Thyroid gland (tissue), 4 donors: ENCODE data around the gene KLHL35.

Experiments used
- POLR2A ChIP-seq, 2 donors: fragments of 450-650 bp; IDR thresholded peaks; one replicate each; pipeline ENCODE4 v1.6.1; 2017; ENCODE audit warnings: antibody characterized with exemption in 2 of 2, mild to moderate bottlenecking in 2 of 2, moderate library complexity in 1 of 2
- TF ChIP-seq, protein P1 (sequence below), 6 experiments: fragments of 200-600 bp in 3 of 6; fragments of 450-650 bp in 3 of 6; sonication (generic) in 3 of 6; IDR thresholded peaks; one replicate each; pipeline ENCODE4 v1.5.1; 2016 to 2019; ENCODE audit warnings: antibody characterized with exemption in 6 of 6, mild to moderate bottlenecking in 2 of 6, inconsistent platforms in 1 of 6, moderate library complexity in 1 of 6

DNA sequence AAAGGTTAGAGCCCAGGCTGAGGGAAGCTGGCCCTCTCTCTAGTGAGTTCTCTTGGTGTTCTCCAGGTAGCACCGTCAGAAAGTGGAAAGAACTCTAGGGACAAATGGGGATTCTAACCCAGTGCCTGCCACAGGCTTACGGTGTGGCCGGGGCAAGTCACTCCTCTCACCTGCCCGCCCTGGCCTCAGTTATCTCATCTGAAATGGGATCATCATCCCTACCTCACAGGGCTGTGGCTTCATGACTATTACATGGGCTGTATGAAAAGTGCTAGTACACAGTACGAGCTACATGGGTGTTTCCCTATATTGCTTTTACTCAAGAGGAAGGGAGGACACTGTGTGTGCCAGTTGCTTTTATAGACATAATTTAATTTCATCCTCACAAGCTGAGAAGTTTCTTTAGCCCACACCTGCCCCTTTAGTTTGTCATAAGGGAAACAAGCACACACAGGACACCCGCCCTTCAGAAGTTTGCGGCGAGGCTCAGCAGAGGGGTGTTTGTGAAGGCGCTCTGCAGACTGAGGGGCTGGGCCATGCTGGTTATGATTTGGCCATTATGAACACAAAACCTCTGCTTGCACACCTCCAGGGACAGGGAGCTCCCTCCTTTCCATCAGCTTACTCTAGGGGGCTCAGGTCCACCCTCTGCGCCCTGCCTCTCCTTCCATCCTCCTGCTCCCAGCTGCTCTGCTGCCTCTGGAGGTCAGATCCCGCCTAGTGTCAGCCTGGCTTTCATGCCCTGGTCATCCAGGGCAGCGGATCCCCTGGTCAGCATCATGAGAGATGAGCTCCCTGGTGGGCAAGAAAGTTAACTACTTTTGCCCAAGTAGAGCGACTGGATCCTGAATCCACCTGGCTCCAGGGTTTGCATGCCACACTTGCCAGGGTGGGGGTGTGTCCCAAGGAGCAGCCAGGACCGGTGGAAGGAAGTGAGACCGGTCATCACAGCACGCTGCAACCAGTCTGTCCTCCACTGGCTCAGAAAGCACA is 1.2 kb downstream of the KLHL35 start:
- TF ChIP-seq, protein P1, sequence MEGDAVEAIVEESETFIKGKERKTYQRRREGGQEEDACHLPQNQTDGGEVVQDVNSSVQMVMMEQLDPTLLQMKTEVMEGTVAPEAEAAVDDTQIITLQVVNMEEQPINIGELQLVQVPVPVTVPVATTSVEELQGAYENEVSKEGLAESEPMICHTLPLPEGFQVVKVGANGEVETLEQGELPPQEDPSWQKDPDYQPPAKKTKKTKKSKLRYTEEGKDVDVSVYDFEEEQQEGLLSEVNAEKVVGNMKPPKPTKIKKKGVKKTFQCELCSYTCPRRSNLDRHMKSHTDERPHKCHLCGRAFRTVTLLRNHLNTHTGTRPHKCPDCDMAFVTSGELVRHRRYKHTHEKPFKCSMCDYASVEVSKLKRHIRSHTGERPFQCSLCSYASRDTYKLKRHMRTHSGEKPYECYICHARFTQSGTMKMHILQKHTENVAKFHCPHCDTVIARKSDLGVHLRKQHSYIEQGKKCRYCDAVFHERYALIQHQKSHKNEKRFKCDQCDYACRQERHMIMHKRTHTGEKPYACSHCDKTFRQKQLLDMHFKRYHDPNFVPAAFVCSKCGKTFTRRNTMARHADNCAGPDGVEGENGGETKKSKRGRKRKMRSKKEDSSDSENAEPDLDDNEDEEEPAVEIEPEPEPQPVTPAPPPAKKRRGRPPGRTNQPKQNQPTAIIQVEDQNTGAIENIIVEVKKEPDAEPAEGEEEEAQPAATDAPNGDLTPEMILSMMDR (IDR thresholded peaks at IDR 0.05): no peak
- no peak for TF ChIP-seq POLR2A (IDR thresholded peaks at IDR 0.05)
